HG03558 (cell line): ENCODE data around the gene THSD4.
"Not testable (repeated sequence)": the region's sequence is repeated elsewhere in the genome, so short reads cannot be mapped to it uniquely, and the experiment has no call there.

Experiments used
- ATAC-seq: cut with Tn5 transposase; IDR thresholded peaks from one replicate; pipeline ENCODE4 v1.9.1; 2021; ENCODE audit warnings: moderate number of reproducible peaks; ENCODE audit not compliant: unreplicated experiment; ENCODE audit errors: extremely low read depth

The THSD4 gene

GRCh38 chr15:71357967-71358366 lies 242.7 kb downstream of the THSD4 start:
- no peak for ATAC-seq

- ATAC-seq: no peak
Measured at GRCh38 chr15:71359246-71359645, 244.0 kb downstream of the THSD4 start.

- ATAC-seq: no peak
Measured at GRCh38 chr15:71362556-71362955, 247.3 kb downstream of the THSD4 start.

GRCh38 chr15:71362987-71363968 lies 248.0 kb downstream of the THSD4 start:
- no peak for ATAC-seq

GRCh38 chr15:71364117-71364584 lies 248.9 kb downstream of the THSD4 start:
- ATAC-seq: no peak

- no peak for ATAC-seq
Measured at GRCh38 chr15:71366522-71366921, 251.3 kb downstream of the THSD4 start.

- ATAC-seq: no peak
Measured at GRCh38 chr15:71366926-71367325, 251.7 kb downstream of the THSD4 start.

- ATAC-seq: not testable (repeated sequence)
Measured at GRCh38 chr15:71367737-71368136, 252.5 kb downstream of the THSD4 start.

- ATAC-seq: not testable (repeated sequence)
Measured at GRCh38 chr15:71372769-71373168, 257.5 kb downstream of the THSD4 start.

GRCh38 chr15:71373917-71374316 lies 258.6 kb downstream of the THSD4 start:
- ATAC-seq: no peak

GRCh38 chr15:71374607-71375352 lies 259.5 kb downstream of the THSD4 start:
- ATAC-seq: no peak

- ATAC-seq: no peak
Measured at GRCh38 chr15:71375934-71376333, 260.7 kb downstream of the THSD4 start.

- no peak for ATAC-seq
Measured at GRCh38 chr15:71379893-71380292, 264.6 kb downstream of the THSD4 start.

- ATAC-seq: no peak
Measured at GRCh38 chr15:71380345-71380744, 265.1 kb downstream of the THSD4 start.

- ATAC-seq: no peak
Measured at GRCh38 chr15:71384501-71384900, 269.2 kb downstream of the THSD4 start.

GRCh38 chr15:71385026-71385425 lies 269.8 kb downstream of the THSD4 start:
- no peak for ATAC-seq

GRCh38 chr15:71385457-71385856 lies 270.2 kb downstream of the THSD4 start:
- ATAC-seq: no peak

- no peak for ATAC-seq
Measured at GRCh38 chr15:71386005-71386404, 270.7 kb downstream of the THSD4 start.

- ATAC-seq: no peak
Measured at GRCh38 chr15:71386448-71387236, 271.4 kb downstream of the THSD4 start.

- ATAC-seq: no peak
Measured at GRCh38 chr15:71387810-71388209, 272.5 kb downstream of the THSD4 start.
